ENCODE data around the gene TOR4A. TPM values are rescaled to one million over a fixed set of nuclear protein-coding genes. Genes with fewer than 3 reads are reported as not detected.

The TOR4A gene
- total and polyA plus RNA-seq, 4 donors = 2.6 to 14.0 (median 8.2) TPM

Other genes with a start within 250 kb of the TOR4A start
- gene ABCA2, start 249.5 kb upstream of the TOR4A start, total RNA-seq = 10 to 100 TPM; 27.3 to 60.0 TPM
- 10 to 100 TPM in 1 of 2 donors, 1 to 10 TPM in 1; 9.0 to 48.1 TPM for gene ABCA2, start 249.5 kb upstream of the TOR4A start, polyA plus RNA-seq
- under 1 TPM; 0.27 to 0.68 TPM for gene FUT7, start 245.6 kb upstream of the TOR4A start, total RNA-seq
- gene FUT7, start 245.6 kb upstream of the TOR4A start, polyA plus RNA-seq = not detected
- 100 to 1,000 TPM in 1 of 2 donors, 10 to 100 TPM in 1; 99.3 to 217 TPM for gene NPDC1, start 231.5 kb upstream of the TOR4A start, total RNA-seq
- gene NPDC1, start 231.5 kb upstream of the TOR4A start, polyA plus RNA-seq = 100 to 1,000 TPM in 1 of 2 donors, 10 to 100 TPM in 1; 26.5 to 190 TPM
- 1 to 10 TPM in 1 of 2 donors, under 1 TPM in 1; 0.16 to 1.7 TPM for gene ENTPD2, start 223.7 kb upstream of the TOR4A start, total RNA-seq
- gene ENTPD2, start 223.7 kb upstream of the TOR4A start, polyA plus RNA-seq = not detected
- under 1 TPM; 0.26 to 0.60 TPM for gene SAPCD2, start 207.2 kb upstream of the TOR4A start, total RNA-seq
- gene SAPCD2, start 207.2 kb upstream of the TOR4A start, polyA plus RNA-seq = under 1 TPM in 1 of 2 donors, not detected in 1; 0.50 TPM
- gene UAP1L1, start 200.2 kb upstream of the TOR4A start, total RNA-seq = 10 to 100 TPM in 1 of 2 donors, 1 to 10 TPM in 1; 7.9 to 20.6 TPM
- gene UAP1L1, start 200.2 kb upstream of the TOR4A start, polyA plus RNA-seq = 10 to 100 TPM in 1 of 2 donors, 1 to 10 TPM in 1; 4.1 to 13.2 TPM
- gene MAN1B1, start 190.7 kb upstream of the TOR4A start, total RNA-seq = 10 to 100 TPM; 28.4 to 52.2 TPM
- gene MAN1B1, start 190.7 kb upstream of the TOR4A start, polyA plus RNA-seq = 100 to 1,000 TPM in 1 of 2 donors, 10 to 100 TPM in 1; 21.2 to 104 TPM
- gene DPP7, start 163.0 kb upstream of the TOR4A start, total RNA-seq = 100 to 1,000 TPM in 1 of 2 donors, 10 to 100 TPM in 1; 97.4 to 153 TPM
- gene DPP7, start 163.0 kb upstream of the TOR4A start, polyA plus RNA-seq = 100 to 1,000 TPM in 1 of 2 donors, 10 to 100 TPM in 1; 98.8 to 598 TPM
- gene GRIN1, start 138.6 kb upstream of the TOR4A start, total RNA-seq = not detected
- not detected for gene GRIN1, start 138.6 kb upstream of the TOR4A start, polyA plus RNA-seq
- gene LRRC26, start 107.7 kb upstream of the TOR4A start, total RNA-seq = not detected
- not detected for gene LRRC26, start 107.7 kb upstream of the TOR4A start, polyA plus RNA-seq
- gene TMEM210, start 105.7 kb upstream of the TOR4A start, total RNA-seq = not detected
- not detected for gene TMEM210, start 105.7 kb upstream of the TOR4A start, polyA plus RNA-seq
- 10 to 100 TPM; 38.7 to 54.0 TPM for gene ANAPC2, start 89.2 kb upstream of the TOR4A start, total RNA-seq
- gene ANAPC2, start 89.2 kb upstream of the TOR4A start, polyA plus RNA-seq = 10 to 100 TPM; 13.3 to 84.5 TPM
- gene SSNA1, start 89.0 kb upstream of the TOR4A start, total RNA-seq = 10 to 100 TPM; 30.5 to 37.4 TPM
- gene SSNA1, start 89.0 kb upstream of the TOR4A start, polyA plus RNA-seq = 10 to 100 TPM; 77.0 to 87.1 TPM
- gene TPRN, start 77.0 kb upstream of the TOR4A start, total RNA-seq = 1 to 10 TPM; 4.3 to 5.9 TPM
- 10 to 100 TPM in 1 of 2 donors, 1 to 10 TPM in 1; 5.5 to 10.8 TPM for gene TPRN, start 77.0 kb upstream of the TOR4A start, polyA plus RNA-seq
- gene TMEM203, start 72.1 kb upstream of the TOR4A start, total RNA-seq = 10 to 100 TPM; 21.5 to 25.7 TPM
- 10 to 100 TPM; 25.9 to 27.5 TPM for gene TMEM203, start 72.1 kb upstream of the TOR4A start, polyA plus RNA-seq
- 10 to 100 TPM; 10.0 to 14.2 TPM for gene NDOR1, start 72.0 kb upstream of the TOR4A start, total RNA-seq
- 10 to 100 TPM in 1 of 2 donors, 1 to 10 TPM in 1; 3.0 to 20.4 TPM for gene NDOR1, start 72.0 kb upstream of the TOR4A start, polyA plus RNA-seq
- gene RNF208, start 55.5 kb upstream of the TOR4A start, total RNA-seq = 1 to 10 TPM; 2.2 to 3.4 TPM
- 10 to 100 TPM in 1 of 2 donors, 1 to 10 TPM in 1; 2.9 to 11.8 TPM for gene RNF208, start 55.5 kb upstream of the TOR4A start, polyA plus RNA-seq
- not detected for gene CYSRT1, start 52.6 kb upstream of the TOR4A start, total RNA-seq
- 1 to 10 TPM in 1 of 2 donors, not detected in 1; 1.1 TPM for gene CYSRT1, start 52.6 kb upstream of the TOR4A start, polyA plus RNA-seq
- gene RNF224, start 50.2 kb upstream of the TOR4A start, total RNA-seq = not detected
- under 1 TPM; 0.08 to 0.25 TPM for gene RNF224, start 50.2 kb upstream of the TOR4A start, polyA plus RNA-seq
- not detected for gene SLC34A3, start 46.8 kb upstream of the TOR4A start, total RNA-seq
- gene SLC34A3, start 46.8 kb upstream of the TOR4A start, polyA plus RNA-seq = not detected
- gene TUBB4B, start 36.4 kb upstream of the TOR4A start, total RNA-seq = 100 to 1,000 TPM in 1 of 2 donors, 10 to 100 TPM in 1; 86.9 to 152 TPM
- gene TUBB4B, start 36.4 kb upstream of the TOR4A start, polyA plus RNA-seq = 100 to 1,000 TPM in 1 of 2 donors, 10 to 100 TPM in 1; 94.2 to 128 TPM
- gene STPG3, start 26.4 kb upstream of the TOR4A start, total RNA-seq = not detected
- gene STPG3, start 26.4 kb upstream of the TOR4A start, polyA plus RNA-seq = not detected
- gene NELFB, start 22.4 kb upstream of the TOR4A start, total RNA-seq = 10 to 100 TPM; 35.5 to 40.9 TPM
- gene NELFB, start 22.4 kb upstream of the TOR4A start, polyA plus RNA-seq = 10 to 100 TPM; 21.7 to 47.9 TPM
- 10 to 100 TPM; 13.3 to 26.6 TPM for gene NRARP, start 24.5 kb downstream of the TOR4A start, total RNA-seq
- gene NRARP, start 24.5 kb downstream of the TOR4A start, polyA plus RNA-seq = under 1 TPM; 0.50 to 0.97 TPM
- 10 to 100 TPM; 21.9 to 38.2 TPM for gene EXD3, start 145.4 kb downstream of the TOR4A start, total RNA-seq
- 10 to 100 TPM; 15.9 to 96.8 TPM for gene EXD3, start 145.4 kb downstream of the TOR4A start, polyA plus RNA-seq
- gene NOXA1, start 145.7 kb downstream of the TOR4A start, total RNA-seq = 1 to 10 TPM; 4.1 to 8.5 TPM
- gene NOXA1, start 145.7 kb downstream of the TOR4A start, polyA plus RNA-seq = 10 to 100 TPM in 1 of 2 donors, 1 to 10 TPM in 1; 2.9 to 12.6 TPM
- not detected for gene ENTPD8, start 163.6 kb downstream of the TOR4A start, total RNA-seq
- gene ENTPD8, start 163.6 kb downstream of the TOR4A start, polyA plus RNA-seq = 1 to 10 TPM in 1 of 2 donors, not detected in 1; 3.1 TPM
- gene NSMF, start 181.6 kb downstream of the TOR4A start, total RNA-seq = 10 to 100 TPM; 76.8 to 78.2 TPM
- 100 to 1,000 TPM in 1 of 2 donors, 10 to 100 TPM in 1; 75.5 to 154 TPM for gene NSMF, start 181.6 kb downstream of the TOR4A start, polyA plus RNA-seq